Measurements from ENCODE around the gene LRRC31.

DNA sequence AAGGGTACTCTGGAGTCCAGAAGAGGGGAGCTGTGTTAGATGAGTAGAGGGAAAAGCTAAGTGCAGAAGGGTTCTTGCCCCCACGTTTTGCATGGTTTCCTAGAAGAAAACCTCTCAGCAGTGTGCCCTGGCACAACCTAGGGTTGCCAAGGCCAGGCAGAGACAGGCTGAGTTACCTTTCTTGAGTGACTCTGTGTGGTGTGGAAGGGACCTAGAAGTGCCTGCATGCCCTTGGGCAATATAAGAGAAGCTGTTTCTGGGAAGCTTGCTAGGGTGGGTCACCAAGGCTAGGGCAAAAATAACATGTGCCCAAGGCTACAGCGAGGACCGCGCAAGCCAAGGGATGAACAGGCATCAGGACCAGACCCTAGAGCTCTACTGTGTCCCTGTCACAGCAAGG, 38.2 kb upstream of the LRRC31 start:
- no peak for TF ChIP-seq CTCF (IDR thresholded peaks at IDR 0.05)
- TF ChIP-seq POLR2AphosphoS5 (IDR thresholded peaks at IDR 0.05) = no peak
- TF ChIP-seq POLR2A (IDR thresholded peaks at IDR 0.05; ENCODE audit: low read depth) = no peak
- no peak for TF ChIP-seq EP300 (IDR thresholded peaks at IDR 0.05)

Measured in esophagus muscularis mucosa (tissue), 4 donors.